Neutrophil (primary cell): ENCODE data around the gene C1QB.
"Not testable (repeated sequence)": the region's sequence is repeated elsewhere in the genome, so short reads cannot be mapped to it uniquely, and the experiment has no call there.

ENCODE experiments used
- H3K27ac ChIP-seq: fragments of 200-600 bp; sonication (generic); 2 replicates; pipeline ENCODE4 v1.5.1; 2016; ENCODE audit warnings: mild to moderate bottlenecking, moderate library complexity
- H3K27me3 ChIP-seq: fragments of 200-600 bp; sonication (generic); 2 replicates; pipeline ENCODE4 v1.6.0; 2016; ENCODE audit warnings: mild to moderate bottlenecking
- H3K36me3 ChIP-seq: fragments of 200-600 bp; sonication (generic); 2 replicates; pipeline ENCODE4 v1.5.1; 2017
- H3K4me1 ChIP-seq, 2 experiments: fragments of 200-600 bp in 1 of 2; sonication (generic) in 1 of 2; 1 replicate in 1 of 2; 2 replicates in 1 of 2; pipeline versions ENCODE4 v1.5.1 to v1.6.1; 2013 to 2016; ENCODE audit warnings: low read depth in 1 of 2, low read length in 1 of 2, mild to moderate bottlenecking in 1 of 2, moderate library complexity in 1 of 2; ENCODE audit not compliant: control insufficient read depth in 1 of 2, insufficient read depth in 1 of 2
- H3K4me3 ChIP-seq, 2 experiments: fragments of 200-600 bp in 1 of 2; sonication (generic) in 1 of 2; 1 replicate in 1 of 2; 2 replicates in 1 of 2; pipeline ENCODE4 v1.5.1; 2013 to 2016; ENCODE audit warnings: low read depth in 1 of 2, low read length in 1 of 2, mild to moderate bottlenecking in 1 of 2, moderate library complexity in 1 of 2
- H3K9me3 ChIP-seq: fragments of 200-600 bp; sonication (generic); 2 replicates; pipeline ENCODE4 v1.5.1; 2016
- TF ChIP-seq, protein P1 (sequence below): fragments of 200-600 bp; sonication (generic); IDR thresholded peaks from 2 replicates; pipeline ENCODE4 v1.5.1; 2016; ENCODE audit warnings: antibody characterized with exemption

The C1QB gene

DNA sequence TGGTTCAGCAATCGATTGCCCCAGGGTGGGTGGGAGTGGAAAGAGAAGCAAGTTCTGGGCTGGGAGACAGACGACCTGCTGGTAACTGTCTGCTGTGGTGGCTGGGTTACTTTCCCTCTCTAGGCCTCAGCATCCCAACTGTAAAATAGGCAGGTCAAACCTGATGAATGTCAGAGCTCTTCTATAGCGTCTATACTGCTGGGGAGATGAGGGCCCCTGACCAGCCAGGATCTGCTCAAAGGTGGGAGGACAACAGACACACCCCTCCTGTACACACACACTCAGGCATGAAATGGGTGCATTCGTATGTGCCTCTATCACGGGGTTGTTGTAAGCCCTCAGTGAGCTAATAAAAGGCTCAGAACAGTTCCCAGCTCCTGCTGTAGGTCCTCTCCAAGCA, 44.9 kb downstream of the C1QB start:
- Histone ChIP-seq H3K27me3 (no peaks in the 10 kb centered on the region), H3K4me1 (no peaks in the 10 kb centered on the region), H3K27ac (no peak overlapping the region), H3K36me3 (no peaks in the 10 kb centered on the region), H3K4me3 (no peak overlapping the region), H3K9me3 (no peaks in the 10 kb centered on the region)
- TF ChIP-seq, protein P1, sequence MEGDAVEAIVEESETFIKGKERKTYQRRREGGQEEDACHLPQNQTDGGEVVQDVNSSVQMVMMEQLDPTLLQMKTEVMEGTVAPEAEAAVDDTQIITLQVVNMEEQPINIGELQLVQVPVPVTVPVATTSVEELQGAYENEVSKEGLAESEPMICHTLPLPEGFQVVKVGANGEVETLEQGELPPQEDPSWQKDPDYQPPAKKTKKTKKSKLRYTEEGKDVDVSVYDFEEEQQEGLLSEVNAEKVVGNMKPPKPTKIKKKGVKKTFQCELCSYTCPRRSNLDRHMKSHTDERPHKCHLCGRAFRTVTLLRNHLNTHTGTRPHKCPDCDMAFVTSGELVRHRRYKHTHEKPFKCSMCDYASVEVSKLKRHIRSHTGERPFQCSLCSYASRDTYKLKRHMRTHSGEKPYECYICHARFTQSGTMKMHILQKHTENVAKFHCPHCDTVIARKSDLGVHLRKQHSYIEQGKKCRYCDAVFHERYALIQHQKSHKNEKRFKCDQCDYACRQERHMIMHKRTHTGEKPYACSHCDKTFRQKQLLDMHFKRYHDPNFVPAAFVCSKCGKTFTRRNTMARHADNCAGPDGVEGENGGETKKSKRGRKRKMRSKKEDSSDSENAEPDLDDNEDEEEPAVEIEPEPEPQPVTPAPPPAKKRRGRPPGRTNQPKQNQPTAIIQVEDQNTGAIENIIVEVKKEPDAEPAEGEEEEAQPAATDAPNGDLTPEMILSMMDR, result no peak

DNA sequence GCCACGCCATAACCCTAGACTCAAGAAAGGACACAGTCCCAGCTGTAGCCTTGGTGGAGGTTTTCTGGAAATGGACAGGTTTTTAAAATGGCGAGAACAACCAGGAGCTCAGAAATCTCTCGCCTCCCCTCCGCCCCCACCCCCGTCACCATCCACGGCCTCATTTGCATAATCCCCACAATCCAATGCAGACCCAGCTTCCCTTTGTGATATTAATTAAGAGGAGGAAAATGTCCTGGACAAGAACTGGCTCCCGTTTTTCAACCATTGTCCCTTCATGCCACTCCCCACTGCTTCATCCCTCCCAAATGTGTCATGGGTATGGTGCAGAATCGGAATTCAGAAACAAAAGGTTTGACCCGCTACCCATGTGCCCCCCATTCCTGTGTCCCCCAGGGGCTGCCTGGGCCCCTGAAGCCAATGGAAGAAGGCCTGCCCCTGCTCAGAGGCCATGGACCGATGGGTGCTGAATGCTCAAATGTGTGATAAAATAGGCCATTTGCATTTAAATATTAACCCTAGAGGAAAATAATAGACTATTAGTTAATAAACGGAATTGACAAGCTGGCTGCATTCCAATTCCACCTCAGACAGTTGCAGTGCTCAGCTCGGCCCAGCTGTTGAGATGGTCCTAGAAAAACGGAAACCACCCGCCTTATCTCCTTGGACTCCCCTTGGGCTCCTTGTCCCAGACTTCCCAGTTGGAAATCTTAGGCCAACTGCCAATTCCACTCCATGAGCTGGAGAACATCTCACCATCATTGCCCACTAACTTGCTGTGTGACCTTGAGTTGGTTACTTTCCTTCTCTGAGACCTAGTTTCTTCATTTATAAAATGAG, 46.9 kb downstream of the C1QB start:
- H3K27me3 ChIP-seq, result no peaks in the 10 kb centered on the region
- H3K4me1 ChIP-seq, result no peaks in the 10 kb centered on the region
- H3K36me3 ChIP-seq, result no peaks in the 10 kb centered on the region
- H3K4me3 ChIP-seq, result no peak overlapping the region
- no peaks in the 10 kb centered on the region for H3K9me3 ChIP-seq
- TF ChIP-seq, protein P1, result no peak
- H3K27ac ChIP-seq, result no peak overlapping the region

DNA sequence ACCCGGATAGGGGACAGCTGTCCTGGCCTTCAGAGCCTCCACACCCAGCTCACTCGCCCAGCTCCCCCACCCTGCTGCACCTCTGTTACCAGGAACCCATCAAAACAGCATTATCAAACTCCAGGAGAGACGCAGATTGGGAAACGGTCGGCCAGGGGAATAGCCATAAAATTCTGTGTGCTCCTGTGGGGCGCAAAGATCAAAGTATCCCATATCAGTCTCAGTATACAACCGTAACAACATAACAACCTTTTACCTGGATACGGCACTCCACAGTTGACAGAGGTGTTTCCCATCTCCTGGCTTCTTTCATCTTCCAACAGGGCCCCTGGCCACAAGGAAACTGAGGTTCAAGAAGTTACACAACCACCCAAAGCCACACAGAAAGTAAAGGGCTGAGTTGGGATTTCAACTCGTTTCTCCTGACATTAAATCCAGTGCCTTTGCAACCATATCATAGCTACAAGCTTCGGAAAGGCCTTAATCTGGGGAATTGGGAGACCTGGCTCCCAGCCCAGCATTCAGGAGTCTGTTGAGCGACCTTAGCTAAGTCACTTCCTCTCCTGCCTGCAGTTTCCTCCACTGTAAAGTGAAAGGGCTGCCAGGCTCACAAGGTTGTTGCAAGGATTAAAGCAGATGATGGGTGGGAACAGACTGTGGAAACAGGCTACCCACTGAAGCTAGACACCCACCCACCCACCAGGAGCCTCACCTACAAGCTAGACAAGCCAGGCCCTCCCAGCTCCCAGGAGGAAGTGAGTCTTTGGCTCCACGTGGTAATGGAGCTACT, 49.5 kb downstream of the C1QB start:
- peaks cover under 1% of the 10 kb centered on the region for H3K27me3 ChIP-seq
- H3K36me3 ChIP-seq, result no peaks in the 10 kb centered on the region
- TF ChIP-seq, protein P1, result no peak
- H3K4me1 ChIP-seq, result no peaks in the 10 kb centered on the region
- no peaks in the 10 kb centered on the region for H3K9me3 ChIP-seq
- H3K4me3 ChIP-seq, result no peak overlapping the region
- no peak overlapping the region for H3K27ac ChIP-seq

DNA sequence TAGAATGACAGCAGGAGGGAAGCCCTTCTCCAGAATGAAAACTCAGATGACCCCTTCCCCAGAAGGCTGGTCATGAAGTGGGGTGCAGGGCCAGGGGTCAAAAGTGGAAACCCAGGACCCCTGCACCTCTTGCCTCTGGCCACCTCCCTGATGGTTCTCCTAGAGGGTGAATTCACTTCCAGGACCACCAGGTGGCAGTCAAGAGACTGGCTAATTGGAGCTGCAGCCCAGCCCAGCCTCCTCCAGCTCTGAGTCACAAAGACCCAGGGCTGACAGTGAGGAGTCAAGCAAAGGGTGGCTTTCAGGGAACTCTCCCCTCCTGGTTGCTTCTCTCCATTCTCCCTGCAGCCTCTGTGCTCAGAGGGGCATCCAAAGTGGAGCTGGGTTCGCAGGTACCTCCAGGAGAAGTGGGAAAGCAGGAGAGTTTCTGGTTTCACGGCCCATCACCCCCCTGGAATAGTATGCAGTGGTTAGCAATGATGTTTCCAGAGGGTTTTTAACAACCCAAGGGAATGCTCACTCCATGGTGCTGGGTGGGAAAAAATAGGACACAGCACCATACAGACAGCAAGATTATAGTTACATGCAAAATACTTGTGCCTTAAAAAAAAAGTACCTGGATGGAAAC, 51.5 kb downstream of the C1QB start:
- TF ChIP-seq, protein P1, result peak; percentile 36
- Histone ChIP-seq H3K27me3 (peaks cover 21% of the 10 kb centered on the region), H3K4me1 (no peaks in the 10 kb centered on the region), H3K36me3 (no peaks in the 10 kb centered on the region), H3K27ac (no peak overlapping the region), H3K9me3 (no peaks in the 10 kb centered on the region), H3K4me3 (no peak overlapping the region)

DNA sequence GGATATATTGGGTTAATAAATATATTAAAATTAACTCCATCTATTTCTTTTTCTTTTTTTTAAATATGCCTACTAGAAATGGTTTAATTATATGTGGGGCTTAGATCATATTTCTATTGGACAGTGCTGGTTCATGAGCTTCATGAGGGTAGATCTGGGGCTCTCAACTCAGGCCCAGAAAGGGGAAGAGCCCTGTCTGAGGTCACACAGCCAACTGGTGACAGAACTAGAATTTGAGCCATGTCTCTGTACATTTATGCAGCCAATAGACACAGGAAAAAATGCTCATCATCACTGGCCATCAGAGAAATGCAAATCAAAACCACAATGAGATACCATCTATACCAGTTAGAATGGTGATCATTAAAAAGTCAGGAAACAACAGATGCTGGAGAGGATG, 52.5 kb downstream of the C1QB start:
- Histone ChIP-seq H3K36me3 (no peaks in the 10 kb centered on the region), H3K27ac (no peak overlapping the region), H3K4me3 (no peak overlapping the region), H3K27me3 (peaks cover 31% of the 10 kb centered on the region), H3K9me3 (no peaks in the 10 kb centered on the region), H3K4me1 (no peaks in the 10 kb centered on the region)
- TF ChIP-seq, protein P1, result no peak

DNA sequence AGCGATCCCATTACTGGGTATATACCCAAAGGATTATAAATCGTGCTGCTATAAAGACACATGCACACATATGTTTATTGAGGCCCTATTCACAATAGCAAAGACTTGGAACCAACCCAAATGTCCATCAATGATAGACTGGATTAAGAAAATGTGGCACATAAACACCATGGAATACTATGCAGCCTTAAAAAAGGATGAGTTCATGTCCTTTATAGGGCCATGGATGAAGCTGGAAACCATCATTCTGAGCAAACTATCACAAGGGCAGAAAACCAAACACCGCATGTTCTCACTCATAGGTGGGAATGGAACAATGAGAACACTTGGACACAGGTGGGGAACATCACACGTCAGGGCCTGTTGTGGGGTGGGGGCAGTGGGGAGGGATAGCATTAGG, 53.1 kb downstream of the C1QB start:
- not testable (repeated sequence) for H3K4me3 ChIP-seq, H3K4me1 ChIP-seq, H3K27ac ChIP-seq, H3K9me3 ChIP-seq, H3K36me3 ChIP-seq
- peaks cover 33% of the 10 kb centered on the region for H3K27me3 ChIP-seq
